H1 (cell line): ENCODE results near the gene LRRC4.

ENCODE experiments used
- ATF3 ChIP-seq: IDR thresholded peaks from 2 replicates; pipeline ENCODE4 v1.6.1; 2011; ENCODE audit warnings: low read depth, mild to moderate bottlenecking, low read length; ENCODE audit not compliant: insufficient read depth
- BRCA1 ChIP-seq: IDR thresholded peaks from 2 replicates; pipeline ENCODE4 v1.6.1; 2012; ENCODE audit warnings: low read depth, low read length, improper control_type of control experiment
- EP300 ChIP-seq, 2 experiments: IDR thresholded peaks; 1 replicate in 1 of 2; 2 replicates in 1 of 2; pipeline ENCODE4 v1.6.1; 2011 to 2012; ENCODE audit warnings: low read depth in 2 of 2, low read length in 2 of 2, mild to moderate bottlenecking in 2 of 2, borderline replicate concordance in 1 of 2, inconsistent platforms in 1 of 2, moderate library complexity in 1 of 2
- JUN ChIP-seq: IDR thresholded peaks from 2 replicates; pipeline ENCODE4 v1.6.1; 2011; ENCODE audit warnings: low read depth, mild to moderate bottlenecking, improper control_type of control experiment, low read length
- POLR2A ChIP-seq, 2 experiments: IDR thresholded peaks; 1 replicate in 1 of 2; 2 replicates in 1 of 2; pipeline ENCODE4 v1.6.1; 2011; ENCODE audit warnings: low read depth in 2 of 2, low read length in 2 of 2, mild to moderate bottlenecking in 2 of 2; ENCODE audit errors: control extremely low read depth in 1 of 2
- POLR2AphosphoS5 ChIP-seq: IDR thresholded peaks from 2 replicates; pipeline ENCODE4 v1.6.1; 2011; ENCODE audit warnings: low read depth, low read length
- RFX5 ChIP-seq: IDR thresholded peaks from 2 replicates; pipeline ENCODE4 v1.6.1; 2011; ENCODE audit warnings: low read depth, low read length, improper control_type of control experiment, borderline replicate concordance
- SIN3A ChIP-seq, 2 experiments: IDR thresholded peaks in 1 of 2; conservative IDR thresholded peaks in 1 of 2; 2 replicates each; pipeline ENCODE4 v1.6.1; 2011 to 2012; ENCODE audit warnings: low read length in 2 of 2, improper control_type of control experiment in 1 of 2, low read depth in 1 of 2, mild to moderate bottlenecking in 1 of 2
- SP2 ChIP-seq: IDR thresholded peaks from 2 replicates; pipeline ENCODE4 v1.6.1; 2012; ENCODE audit warnings: mild to moderate bottlenecking, low read length, inconsistent platforms
- TBP ChIP-seq: IDR thresholded peaks from 2 replicates; pipeline ENCODE4 v1.6.1; 2011; ENCODE audit warnings: low read depth, low read length, improper control_type of control experiment
- YY1 ChIP-seq: IDR thresholded peaks from 2 replicates; pipeline ENCODE4 v1.6.1; 2011; ENCODE audit warnings: low read depth, mild to moderate bottlenecking, low read length
- TF ChIP-seq, protein P1 (sequence below), 3 experiments: IDR thresholded peaks; 1 replicate in 2 of 3; 2 replicates in 1 of 3; pipeline versions ENCODE4 v1.5.1 to v1.6.1; 2011; ENCODE audit warnings: low read length in 3 of 3, mild to moderate bottlenecking in 3 of 3, inconsistent platforms in 2 of 3, low read depth in 1 of 3, moderate library complexity in 1 of 3; ENCODE audit not compliant: insufficient read depth in 1 of 3; ENCODE audit errors: control extremely low read depth in 1 of 3

- TF ChIP-seq POLR2A (IDR thresholded peaks at IDR 0.05; ENCODE audit: control extremely low read depth in 1 of 2, low read depth in 2 of 2, low read length in 2 of 2) (no peak), BRCA1 (no peak), YY1 (no peak), JUN (no peak), ATF3 (no peak), TBP (no peak), SIN3A (conservative IDR thresholded peaks at IDR 0.05 in 1 of 2, IDR thresholded peaks at IDR 0.05 in 1 of 2; ENCODE audit: low read depth in 1 of 2, low read length in 2 of 2) (no peak), POLR2AphosphoS5 (no peak), RFX5 (no peak), EP300 (IDR thresholded peaks at IDR 0.05; ENCODE audit: borderline replicate concordance in 1 of 2, low read depth in 2 of 2, low read length in 2 of 2) (no peak), SP2 (no peak)
- TF ChIP-seq, protein P1, sequence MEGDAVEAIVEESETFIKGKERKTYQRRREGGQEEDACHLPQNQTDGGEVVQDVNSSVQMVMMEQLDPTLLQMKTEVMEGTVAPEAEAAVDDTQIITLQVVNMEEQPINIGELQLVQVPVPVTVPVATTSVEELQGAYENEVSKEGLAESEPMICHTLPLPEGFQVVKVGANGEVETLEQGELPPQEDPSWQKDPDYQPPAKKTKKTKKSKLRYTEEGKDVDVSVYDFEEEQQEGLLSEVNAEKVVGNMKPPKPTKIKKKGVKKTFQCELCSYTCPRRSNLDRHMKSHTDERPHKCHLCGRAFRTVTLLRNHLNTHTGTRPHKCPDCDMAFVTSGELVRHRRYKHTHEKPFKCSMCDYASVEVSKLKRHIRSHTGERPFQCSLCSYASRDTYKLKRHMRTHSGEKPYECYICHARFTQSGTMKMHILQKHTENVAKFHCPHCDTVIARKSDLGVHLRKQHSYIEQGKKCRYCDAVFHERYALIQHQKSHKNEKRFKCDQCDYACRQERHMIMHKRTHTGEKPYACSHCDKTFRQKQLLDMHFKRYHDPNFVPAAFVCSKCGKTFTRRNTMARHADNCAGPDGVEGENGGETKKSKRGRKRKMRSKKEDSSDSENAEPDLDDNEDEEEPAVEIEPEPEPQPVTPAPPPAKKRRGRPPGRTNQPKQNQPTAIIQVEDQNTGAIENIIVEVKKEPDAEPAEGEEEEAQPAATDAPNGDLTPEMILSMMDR (IDR thresholded peaks at IDR 0.05; ENCODE audit: control extremely low read depth in 1 of 3, insufficient read depth in 1 of 3, low read depth in 1 of 3, low read length in 3 of 3), result no peak
Observed at GRCh38 chr7:128025380-128025779, 5.9 kb downstream of the LRRC4 start.
